Embryonic facial prominence (tissue), 1 donor: ENCODE data around the gene APOLD1.
"Not testable (repeated sequence)": the region's sequence is repeated elsewhere in the genome, so short reads cannot be mapped to it uniquely, and the experiment has no call there.

Experiments used
- DNase-seq: peaks from one replicate; pipeline ENCODE4 v3.0.0-alpha.2; 2016; ENCODE audit errors: extremely low spot score

Gene APOLD1

DNA sequence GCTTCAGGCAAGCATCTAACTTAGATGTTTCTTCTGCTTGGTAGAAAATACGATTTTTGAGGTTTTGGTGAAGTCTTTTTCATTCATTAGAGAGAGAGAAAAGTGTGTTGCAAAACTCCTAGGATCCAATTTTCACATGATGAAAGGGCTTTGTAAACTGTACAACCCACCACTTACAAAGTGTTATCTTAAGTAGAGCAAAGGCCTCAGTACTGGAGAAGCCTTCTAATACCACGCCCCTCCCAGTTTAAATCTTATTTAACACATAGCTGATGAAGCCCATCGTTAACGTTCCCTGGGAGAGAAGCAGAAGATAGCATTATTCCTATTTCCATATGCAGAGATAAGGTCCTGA lies 869 bp downstream of the APOLD1 start:
- no peak for DNase-seq

GRCh38 chr12:12786706-12787601 lies 1.5 kb downstream of the APOLD1 start:
- DNase-seq, result peak; percentile 62

DNA sequence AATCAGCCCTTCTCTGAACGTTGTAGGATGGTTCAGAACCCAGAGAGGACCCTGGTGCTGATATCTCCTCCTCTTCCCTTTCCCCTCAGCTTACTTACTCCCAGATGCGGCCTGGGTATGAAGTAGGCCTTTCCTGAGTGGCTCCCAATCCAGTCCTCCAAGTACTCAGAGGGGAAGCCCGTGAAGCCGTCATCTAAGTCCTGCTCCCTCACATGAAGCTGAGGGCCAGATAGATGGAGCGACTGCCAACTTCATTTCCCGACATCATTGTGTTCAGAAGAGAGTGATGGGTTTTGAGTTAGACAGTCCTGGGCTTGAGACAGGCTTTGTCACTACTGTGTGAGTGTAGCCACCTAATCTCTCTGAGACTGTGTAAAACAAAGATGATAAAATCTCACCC lies 2.7 kb downstream of the APOLD1 start:
- DNase-seq, result no peak

GRCh38 chr12:12788675-12789368 lies 3.4 kb downstream of the APOLD1 start:
- no peak for DNase-seq

DNA sequence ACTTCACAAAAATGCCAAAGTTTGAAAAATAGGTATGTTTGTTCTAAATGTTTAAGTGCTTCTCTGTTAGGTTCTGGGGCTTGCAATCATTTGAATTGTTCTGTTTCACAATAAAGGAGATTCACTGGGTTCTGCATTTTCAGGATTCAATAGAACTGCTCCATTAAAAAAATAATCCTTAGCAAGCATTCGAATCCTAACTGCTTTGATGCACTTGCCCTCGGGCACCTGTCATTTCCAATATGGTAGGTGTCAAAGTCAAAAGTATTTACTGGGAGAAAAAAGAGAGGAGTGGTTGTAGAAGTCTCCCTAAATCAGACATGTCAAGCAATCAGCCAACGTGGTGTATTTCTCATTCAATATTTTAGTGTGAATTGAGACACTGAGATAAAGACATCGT lies 5.5 kb downstream of the APOLD1 start:
- DNase-seq, result no peak

DNA sequence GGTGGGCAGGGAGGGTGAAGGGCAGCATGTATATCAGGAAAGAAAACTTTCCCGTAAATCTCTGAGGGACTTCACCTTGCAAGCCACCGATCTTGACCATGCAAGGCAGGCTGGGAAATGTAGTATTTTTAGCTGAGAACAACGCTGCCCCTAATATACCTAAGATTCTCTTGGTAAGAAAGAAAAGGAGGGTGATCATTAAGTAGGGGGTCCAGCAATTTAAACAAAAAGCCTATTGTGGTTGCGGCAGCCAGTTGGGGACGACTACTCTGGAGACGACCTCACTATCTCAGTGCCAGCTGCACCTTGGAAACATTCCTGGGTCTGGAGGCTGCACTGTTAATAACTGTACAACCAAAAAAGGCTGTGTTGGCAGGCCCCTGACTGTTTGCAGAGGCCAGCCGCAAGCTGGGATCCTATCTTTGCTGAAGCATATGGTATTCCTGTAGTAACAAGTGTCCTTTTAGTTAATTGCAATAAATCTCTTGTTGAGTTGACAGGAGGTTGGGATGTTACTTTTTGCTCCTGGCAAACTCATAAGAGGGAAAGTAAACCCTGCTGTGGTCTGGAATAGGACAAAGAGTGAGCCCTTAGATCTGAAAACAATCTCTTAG lies 6.4 kb downstream of the APOLD1 start:
- DNase-seq, result no peak

DNA sequence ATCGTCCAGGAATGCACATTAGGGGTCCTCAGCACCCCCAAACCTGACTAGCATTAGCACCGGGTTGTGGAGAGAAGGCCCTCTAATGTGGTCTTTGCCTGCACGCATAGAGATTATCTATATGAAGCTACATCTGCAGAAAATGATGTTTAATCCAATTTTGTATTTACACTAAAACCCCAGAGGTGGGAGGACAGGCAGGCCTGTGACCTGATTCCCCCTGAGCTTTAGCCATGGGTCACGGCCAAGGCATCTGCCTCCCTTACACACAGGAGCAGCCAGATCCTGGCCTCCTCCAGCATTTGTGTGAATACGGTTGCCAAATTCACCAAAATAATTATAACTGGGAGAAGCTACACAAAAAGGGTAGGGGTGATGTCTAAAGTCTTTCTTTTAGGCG lies 7.0 kb downstream of the APOLD1 start:
- no peak for DNase-seq

DNA sequence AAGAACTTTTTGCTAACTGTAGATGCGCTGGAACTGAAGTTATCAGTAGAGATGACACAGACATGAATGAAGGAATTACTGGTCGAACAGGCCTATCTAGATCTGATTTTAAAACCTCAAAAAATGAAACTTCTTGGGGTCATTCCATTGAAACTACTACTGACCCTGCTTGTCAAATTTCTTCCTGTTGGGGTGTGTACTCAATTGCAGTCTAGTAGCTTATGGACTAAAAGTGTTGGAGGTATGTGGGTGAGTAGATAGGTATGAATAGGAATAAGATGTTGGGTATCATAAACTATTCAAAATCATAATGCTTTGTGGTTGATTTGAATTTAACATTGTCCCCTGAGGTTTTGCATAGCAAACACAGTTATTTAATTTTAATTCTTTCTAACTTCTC lies 9.2 kb downstream of the APOLD1 start:
- DNase-seq, result no peak

- DNase-seq, result no peak
Observed at GRCh38 chr12:12796171-12796570, 10.7 kb downstream of the APOLD1 start.

- DNase-seq, result no peak
Observed at GRCh38 chr12:12796928-12797793, 11.7 kb downstream of the APOLD1 start.

DNA sequence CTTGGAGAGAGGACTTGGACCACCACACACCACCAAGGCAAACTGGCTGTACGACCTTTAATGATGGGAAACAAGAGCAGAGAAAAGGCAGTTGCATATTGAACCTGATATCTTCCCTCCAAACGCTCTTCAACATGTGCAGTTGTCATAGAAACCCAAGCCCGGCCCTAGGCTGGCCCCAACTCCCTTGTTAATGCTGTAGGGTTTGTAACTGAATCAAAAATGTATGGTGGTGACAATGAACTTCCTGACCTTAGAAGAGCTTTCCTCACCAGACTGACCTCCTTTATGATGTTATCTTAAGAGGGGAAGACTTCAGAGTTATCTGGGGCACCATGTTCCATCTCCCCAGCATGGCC lies 12.3 kb downstream of the APOLD1 start:
- no peak for DNase-seq

GRCh38 chr12:12798480-12798879 lies 13.0 kb downstream of the APOLD1 start:
- no peak for DNase-seq

DNA sequence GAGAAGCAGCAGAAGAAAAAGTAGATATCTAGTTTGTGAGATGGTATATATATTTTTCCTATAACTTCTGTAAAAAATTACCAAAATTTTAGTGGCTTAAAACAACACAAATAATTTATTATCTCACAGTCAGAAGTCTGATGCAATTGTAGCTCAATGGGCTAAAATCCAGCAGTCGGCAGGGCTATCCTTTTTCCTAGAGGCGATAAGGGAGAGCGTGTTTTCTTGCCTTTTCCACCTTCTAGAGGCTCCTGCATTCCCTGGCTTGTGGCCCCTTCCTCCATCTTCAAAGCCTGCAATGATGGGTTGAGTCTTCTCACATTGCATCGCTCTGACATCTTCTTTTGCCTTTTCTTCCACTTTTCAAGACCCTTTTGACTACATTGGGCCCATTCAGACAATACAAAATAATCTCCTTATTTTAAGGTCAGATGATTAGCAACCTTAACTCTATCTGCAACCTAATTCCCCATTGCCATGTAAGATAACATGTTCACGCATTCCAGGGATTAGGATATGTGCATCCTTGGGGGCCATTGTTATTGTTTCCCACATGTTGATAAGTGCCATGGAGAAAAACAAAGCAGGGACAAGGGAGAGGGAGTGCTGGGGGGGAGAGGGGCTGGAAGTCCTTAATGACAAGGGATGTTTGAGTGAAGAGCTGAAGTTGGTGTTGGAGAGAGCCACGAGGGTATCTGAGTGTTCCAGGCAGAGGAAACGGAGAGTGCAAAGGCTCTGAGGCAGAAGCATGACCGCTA lies 13.9 kb downstream of the APOLD1 start:
- DNase-seq, result no peak

DNA sequence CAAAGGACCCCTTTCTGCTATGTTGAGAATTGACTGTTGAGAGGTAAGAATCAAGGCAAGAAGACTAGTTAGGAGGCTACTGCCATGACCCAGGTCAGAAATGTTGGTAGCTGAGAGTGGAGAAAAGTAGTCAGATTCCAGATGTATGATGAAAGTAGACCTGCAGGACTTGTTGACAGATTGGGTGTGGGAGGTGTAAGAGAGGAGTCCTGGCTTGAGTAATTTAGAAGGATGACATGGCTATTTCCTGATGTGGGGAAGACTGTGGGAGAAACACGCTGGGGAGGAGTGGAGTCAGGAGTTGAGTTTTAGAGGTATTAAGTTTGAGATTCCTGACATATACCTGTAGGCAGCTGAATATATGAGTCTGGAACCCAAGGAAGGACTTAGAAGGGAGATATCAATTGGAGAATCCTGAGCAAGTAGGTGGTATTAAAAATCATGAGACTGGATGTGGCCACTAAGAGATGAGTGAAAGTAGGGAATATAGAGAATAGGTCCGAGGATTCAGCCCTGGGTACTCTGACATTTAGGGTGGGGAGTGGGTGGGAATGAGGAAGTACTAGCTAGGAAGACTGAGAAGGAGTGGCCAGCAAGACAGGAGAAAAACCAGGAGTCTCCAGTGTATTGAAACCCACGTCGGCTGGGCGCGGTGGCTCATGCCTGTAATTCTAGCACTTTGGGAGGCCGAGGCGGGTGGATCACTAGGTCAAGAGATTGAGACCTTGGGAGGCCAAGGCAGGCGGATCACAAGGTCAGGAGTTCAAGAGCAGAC lies 15.1 kb downstream of the APOLD1 start:
- DNase-seq, result no peak

GRCh38 chr12:12801656-12802055 lies 16.2 kb downstream of the APOLD1 start:
- not testable (repeated sequence) for DNase-seq

DNA sequence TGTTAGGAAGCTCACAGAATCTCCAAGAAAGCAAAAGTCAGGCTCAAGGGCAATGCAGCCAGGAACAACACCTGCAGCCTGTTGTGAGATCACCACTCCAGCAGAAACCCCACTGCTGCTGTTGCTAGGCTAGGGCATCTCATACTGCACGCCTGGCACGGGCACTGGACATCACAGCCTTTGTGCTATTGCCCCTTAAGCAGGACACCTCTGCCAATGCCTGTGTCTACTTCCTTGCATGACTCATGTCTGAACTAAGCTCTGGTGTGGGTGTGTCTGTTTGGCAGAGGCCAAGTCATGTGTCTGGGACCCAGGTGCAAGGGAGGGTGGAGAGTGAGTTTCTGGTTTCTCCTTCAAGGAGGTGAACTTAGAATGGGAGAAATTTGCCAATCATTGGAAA lies 17.7 kb downstream of the APOLD1 start:
- no peak for DNase-seq

DNA sequence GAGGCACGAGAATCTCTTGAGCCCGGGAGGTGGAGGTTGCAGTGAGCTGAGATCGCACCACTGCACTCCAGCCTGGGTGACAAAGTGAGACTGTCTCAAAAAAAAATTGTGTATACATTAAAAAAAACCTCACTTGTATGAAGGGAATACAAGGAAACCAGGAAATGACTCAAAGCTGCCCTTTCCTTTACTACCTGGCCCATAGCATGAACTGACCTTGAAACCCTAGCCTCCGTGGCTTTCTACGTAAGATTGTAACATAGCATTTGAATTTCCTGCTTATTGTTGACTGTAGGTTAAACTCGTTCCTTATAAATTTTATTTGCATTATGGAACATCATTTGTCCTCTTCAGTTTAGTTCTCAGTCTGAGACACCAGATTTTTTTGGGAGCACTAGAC lies 18.6 kb downstream of the APOLD1 start:
- no peak for DNase-seq

DNA sequence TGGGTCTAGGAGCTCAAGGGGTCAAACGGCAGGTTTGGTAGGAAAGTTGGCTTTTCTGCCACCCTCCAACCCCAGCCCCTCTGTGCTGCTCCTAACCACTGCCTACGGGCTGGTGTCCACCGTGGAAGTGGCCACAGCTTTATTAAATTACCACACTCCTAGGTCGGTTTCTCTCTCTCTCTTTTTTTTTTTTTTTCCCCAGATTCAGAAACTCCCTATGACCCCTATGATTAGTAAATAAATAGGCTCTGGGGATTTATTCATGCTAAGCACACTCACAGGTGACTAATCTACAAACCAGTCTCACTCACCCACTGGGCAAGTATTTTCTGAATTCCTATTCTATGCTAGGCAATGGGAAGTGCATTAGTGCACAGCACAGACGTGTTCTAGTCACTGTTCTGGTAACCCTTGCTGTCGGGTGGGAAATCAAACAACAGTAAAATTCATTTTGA lies 19.0 kb downstream of the APOLD1 start:
- no peak for DNase-seq

GRCh38 chr12:12806784-12807516 lies 21.5 kb downstream of the APOLD1 start:
- no peak for DNase-seq

DNA sequence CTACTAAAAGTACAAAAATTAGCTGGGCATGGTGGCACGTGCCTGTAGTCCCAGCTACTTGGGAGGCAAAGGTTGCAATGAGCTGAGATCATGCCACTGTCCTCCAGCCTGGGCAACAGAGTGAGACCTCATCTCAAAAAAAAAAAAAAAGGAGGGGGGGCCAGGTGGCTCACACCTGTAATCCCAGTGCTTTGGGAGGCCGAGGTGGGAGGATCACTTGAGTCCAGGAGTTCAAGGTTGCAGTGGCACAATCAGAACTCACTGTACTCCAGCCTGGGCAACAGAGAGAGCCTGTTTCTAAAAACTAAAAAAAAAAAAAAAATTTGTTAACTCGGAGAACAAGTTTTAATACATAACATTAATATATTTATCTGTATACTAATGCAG lies 22.1 kb downstream of the APOLD1 start:
- not testable (repeated sequence) for DNase-seq
